Esophagus squamous epithelium (tissue), 4 donors: ENCODE data around the gene KCNK6.

Experiments
- POLR2A ChIP-seq, 4 donors: fragments of 450-650 bp; IDR thresholded peaks; one replicate each; pipeline ENCODE4 v1.6.1; 2017; ENCODE audit warnings: antibody characterized with exemption in 4 of 4, mild to moderate bottlenecking in 4 of 4, moderate library complexity in 3 of 4
- TF ChIP-seq, protein P1 (sequence below), 6 experiments: fragments of 450-650 bp in 4 of 6; fragments of 200-600 bp in 2 of 6; sonication (generic) in 2 of 6; IDR thresholded peaks; one replicate each; pipeline ENCODE4 v1.5.1; 2016 to 2019; ENCODE audit warnings: antibody characterized with exemption in 6 of 6, mild to moderate bottlenecking in 4 of 6, moderate library complexity in 4 of 6

DNA sequence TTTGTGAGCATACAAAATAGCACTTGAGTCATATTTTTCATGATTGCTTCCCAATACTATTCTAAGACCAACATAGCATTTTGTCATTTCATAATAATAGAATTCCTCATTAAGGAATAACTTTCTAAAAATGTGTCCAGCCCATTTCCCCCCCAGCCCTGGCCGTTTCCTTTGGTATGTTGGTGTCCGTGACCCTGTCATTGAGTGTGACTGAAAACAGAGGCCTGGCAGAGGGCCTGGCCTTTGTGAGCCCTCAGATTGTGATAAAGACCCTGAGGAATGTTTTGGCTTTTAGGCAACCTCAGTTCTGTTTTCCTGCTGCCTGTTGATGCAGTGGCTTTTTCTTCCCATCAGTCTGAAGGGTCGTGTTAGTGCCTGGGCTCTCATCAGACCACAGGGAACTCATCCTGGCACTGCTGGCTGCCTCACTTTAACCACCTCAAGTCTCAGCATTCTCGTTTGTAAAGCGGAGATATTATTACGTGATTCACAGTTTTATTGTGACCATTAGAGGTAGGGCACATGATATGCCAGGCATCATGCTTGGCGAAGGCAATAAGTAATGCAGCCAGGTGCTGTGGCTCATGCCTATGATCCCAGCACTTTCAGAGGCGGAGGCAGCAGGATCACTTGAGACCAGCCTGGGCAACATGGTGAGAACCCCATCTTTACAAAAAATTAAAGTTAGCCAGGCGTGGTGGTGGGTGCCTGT, 41.5 kb upstream of the KCNK6 start:
- TF ChIP-seq, protein P1, sequence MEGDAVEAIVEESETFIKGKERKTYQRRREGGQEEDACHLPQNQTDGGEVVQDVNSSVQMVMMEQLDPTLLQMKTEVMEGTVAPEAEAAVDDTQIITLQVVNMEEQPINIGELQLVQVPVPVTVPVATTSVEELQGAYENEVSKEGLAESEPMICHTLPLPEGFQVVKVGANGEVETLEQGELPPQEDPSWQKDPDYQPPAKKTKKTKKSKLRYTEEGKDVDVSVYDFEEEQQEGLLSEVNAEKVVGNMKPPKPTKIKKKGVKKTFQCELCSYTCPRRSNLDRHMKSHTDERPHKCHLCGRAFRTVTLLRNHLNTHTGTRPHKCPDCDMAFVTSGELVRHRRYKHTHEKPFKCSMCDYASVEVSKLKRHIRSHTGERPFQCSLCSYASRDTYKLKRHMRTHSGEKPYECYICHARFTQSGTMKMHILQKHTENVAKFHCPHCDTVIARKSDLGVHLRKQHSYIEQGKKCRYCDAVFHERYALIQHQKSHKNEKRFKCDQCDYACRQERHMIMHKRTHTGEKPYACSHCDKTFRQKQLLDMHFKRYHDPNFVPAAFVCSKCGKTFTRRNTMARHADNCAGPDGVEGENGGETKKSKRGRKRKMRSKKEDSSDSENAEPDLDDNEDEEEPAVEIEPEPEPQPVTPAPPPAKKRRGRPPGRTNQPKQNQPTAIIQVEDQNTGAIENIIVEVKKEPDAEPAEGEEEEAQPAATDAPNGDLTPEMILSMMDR (IDR thresholded peaks at IDR 0.05) = no peak
- TF ChIP-seq POLR2A (IDR thresholded peaks at IDR 0.05) = no peak
